Activated effector memory CD4-positive, alpha-beta T cell treated with Interleukin-2 at 50 U/mL for 16 hours (primary cell): ENCODE results near the gene AP5Z1.

Experiments
- DNase-seq: peaks from one replicate; pipeline ENCODE4 v3.0.0-alpha.2; 2020

Gene AP5Z1

GRCh38 chr7:4824120-4824775, 48.8 kb downstream of the AP5Z1 start:
- no peak for DNase-seq

- DNase-seq: no peak
Observed at GRCh38 chr7:4825081-4825480, 49.7 kb downstream of the AP5Z1 start.

DNA sequence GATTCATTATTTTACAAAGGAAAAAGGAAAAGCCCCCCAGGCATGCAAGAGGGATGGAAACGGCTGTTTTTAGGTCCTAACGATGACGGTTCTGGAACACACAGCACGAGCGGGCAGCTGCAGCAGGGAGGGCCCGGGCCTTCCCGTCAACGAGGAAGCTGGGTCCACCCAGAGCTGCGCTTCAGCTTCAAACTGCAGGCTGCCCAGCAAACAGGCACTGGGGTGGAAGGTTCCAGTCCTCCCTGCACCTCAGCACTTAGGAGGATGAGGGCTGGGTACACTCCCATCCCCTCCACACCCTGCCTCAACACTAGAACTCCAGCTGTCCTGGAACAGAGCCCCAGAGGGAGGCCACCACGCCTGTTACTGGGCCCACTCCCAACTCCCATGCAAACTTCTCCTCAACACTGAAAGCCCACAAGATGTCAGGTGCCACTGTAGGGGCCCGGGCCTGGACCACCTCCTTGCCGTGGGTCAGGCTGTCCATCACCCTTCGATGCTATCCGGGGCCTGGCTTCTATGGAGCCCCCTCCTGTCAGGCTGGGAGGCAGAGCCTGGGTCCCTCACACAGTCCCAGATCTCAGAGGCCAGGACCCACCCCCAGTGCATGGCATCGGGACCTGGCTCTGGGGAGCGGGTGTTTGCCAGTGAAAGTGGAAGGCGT, 53.4 kb downstream of the AP5Z1 start:
- DNase-seq: no peak

- peak; percentile 7 for DNase-seq
Observed at GRCh38 chr7:4830176-4830575, 54.8 kb downstream of the AP5Z1 start.

GRCh38 chr7:4831723-4832495, 56.5 kb downstream of the AP5Z1 start:
- DNase-seq: no peak

GRCh38 chr7:4832711-4833110, 57.3 kb downstream of the AP5Z1 start:
- DNase-seq: no peak

- no peak for DNase-seq
Observed at GRCh38 chr7:4833176-4833575, 57.8 kb downstream of the AP5Z1 start.

DNA sequence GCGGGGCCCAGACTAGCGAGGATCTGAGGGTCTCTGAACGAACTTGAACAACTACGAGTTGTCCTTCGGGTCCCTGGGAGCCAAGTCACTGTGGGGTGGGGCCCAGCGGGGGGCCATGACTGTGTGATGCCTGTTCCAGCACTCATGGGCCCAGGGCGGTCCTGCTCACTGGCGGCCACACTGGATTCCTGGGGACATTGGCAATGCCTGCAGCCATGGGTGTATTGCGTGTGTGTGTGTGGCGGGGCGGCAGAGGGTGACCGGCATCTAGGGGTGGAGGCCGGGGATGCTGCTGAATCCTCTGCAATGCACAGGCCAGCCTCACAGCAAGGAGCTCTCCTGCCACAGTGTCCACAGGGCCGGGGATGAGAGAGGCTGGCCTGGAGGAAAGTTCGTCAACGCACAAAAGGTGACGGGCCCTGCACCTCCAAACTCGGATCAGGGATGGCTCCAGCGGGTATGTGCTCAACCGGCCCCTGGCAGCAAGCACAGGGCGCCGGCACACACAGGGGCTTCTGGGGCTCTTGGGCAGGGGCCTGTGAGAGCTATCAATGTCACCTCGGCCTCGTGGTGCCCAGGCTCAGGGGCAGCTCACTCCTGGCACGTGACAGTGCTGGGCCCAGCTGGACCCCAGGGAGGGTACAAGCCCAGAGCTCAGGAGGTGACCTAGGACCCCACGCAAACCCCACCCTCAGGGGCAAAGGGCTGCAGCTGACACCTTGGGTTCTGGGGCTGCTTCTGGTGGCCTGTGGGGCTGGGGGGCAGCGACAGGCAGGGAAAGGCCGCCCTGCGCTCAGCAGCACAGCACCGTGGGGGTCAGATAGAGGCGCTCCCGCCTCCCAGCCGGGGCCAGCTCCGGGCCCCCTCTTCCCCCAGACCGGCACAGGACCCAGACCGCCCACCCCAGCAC, 58.5 kb downstream of the AP5Z1 start:
- no peak for DNase-seq

- no peak for DNase-seq
Observed at GRCh38 chr7:4834601-4835397, 59.4 kb downstream of the AP5Z1 start.

GRCh38 chr7:4835398-4836205, 60.2 kb downstream of the AP5Z1 start:
- DNase-seq: no peak

DNA sequence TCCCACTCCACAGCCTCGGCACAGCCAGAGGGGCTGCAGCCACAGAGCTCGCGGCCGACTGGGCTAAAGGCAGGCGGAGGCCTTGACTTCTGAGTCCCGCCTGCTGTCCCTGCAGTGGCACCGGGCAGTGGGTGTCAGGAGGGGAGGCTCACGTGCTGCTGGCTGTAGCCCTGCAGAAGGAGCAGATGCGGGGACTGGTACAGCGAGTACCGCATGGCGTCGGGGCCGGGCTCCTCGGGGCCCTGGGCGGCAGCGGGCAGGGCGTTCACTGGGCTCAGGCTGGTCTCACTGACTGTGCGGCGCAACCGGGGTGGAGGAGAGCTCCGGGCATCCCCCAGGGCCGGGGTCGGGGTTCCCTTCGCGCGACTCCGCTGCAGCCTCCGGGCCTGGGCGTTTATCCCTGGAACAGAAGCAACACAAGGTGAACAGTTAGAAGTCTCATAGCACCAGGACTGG, 60.8 kb downstream of the AP5Z1 start:
- DNase-seq: no peak

DNA sequence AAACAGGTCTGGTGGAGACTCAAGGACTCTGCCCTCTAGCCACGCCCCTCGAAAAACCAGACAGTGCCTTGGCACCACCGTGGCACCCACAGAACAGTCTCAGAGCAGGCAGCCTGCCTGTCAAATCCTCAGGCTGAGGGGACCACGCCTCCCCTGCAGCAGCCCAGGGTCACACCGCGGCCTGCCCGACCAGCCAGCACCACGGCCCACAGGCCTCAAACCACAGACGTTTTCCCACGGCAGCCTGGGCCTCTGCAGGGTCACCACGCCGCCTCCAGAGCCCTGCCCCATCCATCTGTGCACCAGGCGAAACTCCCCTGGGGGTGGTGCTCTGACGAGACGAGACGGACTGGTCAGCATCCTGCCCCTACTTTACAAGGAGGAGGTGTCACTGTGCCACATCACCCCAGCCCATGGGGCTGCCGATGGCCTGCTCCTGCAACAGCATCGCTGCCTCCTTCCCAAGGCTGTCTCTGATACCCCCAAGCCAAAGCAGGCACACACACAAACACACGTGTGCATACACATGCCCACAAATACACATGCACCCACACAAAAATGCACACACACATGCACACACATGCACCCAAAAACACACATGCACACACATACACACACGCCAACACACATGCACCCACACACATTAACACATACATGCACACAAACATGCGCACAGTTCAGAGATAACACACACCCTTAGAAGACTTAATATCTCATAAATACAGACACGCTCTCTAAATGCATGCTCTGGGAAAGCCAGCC, 61.8 kb downstream of the AP5Z1 start:
- DNase-seq: no peak

GRCh38 chr7:4837803-4838625, 62.6 kb downstream of the AP5Z1 start:
- DNase-seq: no peak

GRCh38 chr7:4838626-4839334, 63.4 kb downstream of the AP5Z1 start:
- DNase-seq: no peak

DNA sequence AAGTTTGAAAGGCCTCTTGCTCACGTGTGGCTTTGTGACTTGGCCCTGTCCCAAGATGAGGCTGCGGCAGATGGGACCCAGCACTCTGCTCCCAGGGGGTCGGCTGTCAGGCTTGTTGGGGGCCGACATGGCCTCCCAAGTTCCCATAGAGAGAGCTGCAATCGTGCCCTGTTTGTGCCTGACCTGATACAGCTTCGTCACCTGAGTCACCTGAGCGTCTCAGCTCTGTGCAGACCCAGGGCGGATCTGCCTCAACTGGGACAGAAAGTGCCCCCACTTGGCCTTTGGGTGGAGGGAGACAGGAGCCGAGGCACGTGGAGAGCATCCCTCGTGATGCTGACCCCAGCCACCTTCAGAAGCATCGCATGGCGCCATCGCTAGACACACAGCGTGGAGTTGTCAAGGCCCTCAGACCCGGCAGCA, 64.7 kb downstream of the AP5Z1 start:
- no peak for DNase-seq
